Vagina (tissue), 2 donors: ENCODE results near the gene PKM.

Experiments used
- CTCF ChIP-seq, 3 experiments: fragments of 450-650 bp in 2 of 3; fragments of 200-600 bp in 1 of 3; sonication (generic) in 1 of 3; IDR thresholded peaks; one replicate each; pipeline ENCODE4 v1.5.1; 2017 to 2019; ENCODE audit warnings: antibody characterized with exemption in 3 of 3, mild to moderate bottlenecking in 2 of 3, moderate library complexity in 2 of 3
- POLR2A ChIP-seq, 2 donors: fragments of 450-650 bp; IDR thresholded peaks; one replicate each; pipeline ENCODE4 v1.6.1; 2017; ENCODE audit warnings: antibody characterized with exemption in 2 of 2, mild to moderate bottlenecking in 2 of 2, moderate library complexity in 2 of 2
- POLR2AphosphoS5 ChIP-seq, 2 donors: sonication (generic); formaldehyde crosslinking; IDR thresholded peaks; one replicate each; pipeline ENCODE4 v1.9.0; 2017; ENCODE audit warnings: antibody characterized with exemption in 2 of 2, mild to moderate bottlenecking in 2 of 2, low read depth in 1 of 2; ENCODE audit not compliant: insufficient read depth in 1 of 2

- no peak for TF ChIP-seq POLR2AphosphoS5 (IDR thresholded peaks at IDR 0.05; ENCODE audit: insufficient read depth in 1 of 2, low read depth in 1 of 2)
- TF ChIP-seq CTCF (IDR thresholded peaks at IDR 0.05) = no peak
- TF ChIP-seq POLR2A (IDR thresholded peaks at IDR 0.05) = no peak
Measured at GRCh38 chr15:72229076-72229946, 1.7 kb downstream of the PKM start.
